ENCODE measurements around the gene RAD18.

- TF ChIP-seq CTCF (conservative IDR thresholded peaks at IDR 0.05; ENCODE audit: low read depth, low read length) (no peak), EZH2phosphoT487 (IDR thresholded peaks at IDR 0.05; ENCODE audit: borderline replicate concordance, low read length) (no peak)
Measured at GRCh38 chr3:8848696-8849131, 114.6 kb downstream of the RAD18 start.

Measured in PC-3 (cell line).